NCI-H82 treated with DMSO at 0.1 percent for 48 hours (cell line): Measurements from ENCODE around the gene ANKRD13B.
"Not testable (repeated sequence)": the region's sequence is repeated elsewhere in the genome, so short reads cannot be mapped to it uniquely, and the experiment has no call there.

ENCODE experiments used
- DNase-seq: peaks from one replicate; lab custom pipeline; 2025; ENCODE audit not compliant: unreplicated experiment; lab: John Stamatoyannopoulos, UW

The ANKRD13B gene

GRCh38 chr17:29592850-29593551 lies at the start of gene ANKRD13B:
TSS of gene ANKRD13B (plus strand) at chr17:29593132. CDS start at chr17:29593622, 490 bp downstream.
- peak; percentile 62 for DNase-seq

GRCh38 chr17:29544066-29544465 lies 48.9 kb upstream of the ANKRD13B start:
- no peak for DNase-seq

DNA sequence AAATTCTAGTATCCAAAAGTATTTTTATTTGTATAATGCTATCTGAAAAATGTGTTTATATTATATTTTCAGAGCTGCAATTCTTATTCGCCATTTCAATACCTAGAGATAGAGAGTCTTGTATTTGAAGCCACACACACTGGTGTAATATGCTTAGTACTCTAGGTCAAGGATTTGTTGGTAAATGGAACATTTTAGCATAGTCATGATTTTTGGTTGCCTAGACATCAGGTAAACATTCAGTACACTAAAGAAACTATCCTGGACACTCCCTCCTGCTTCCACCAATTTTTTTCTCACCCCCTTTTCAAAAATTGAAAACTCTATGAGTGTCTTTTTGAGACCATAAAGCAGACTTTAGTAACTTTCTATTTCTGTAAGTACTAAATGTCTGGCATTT lies 46.8 kb upstream of the ANKRD13B start:
- no peak for DNase-seq

GRCh38 chr17:29546830-29547229 lies 46.1 kb upstream of the ANKRD13B start:
- DNase-seq = no peak

DNA sequence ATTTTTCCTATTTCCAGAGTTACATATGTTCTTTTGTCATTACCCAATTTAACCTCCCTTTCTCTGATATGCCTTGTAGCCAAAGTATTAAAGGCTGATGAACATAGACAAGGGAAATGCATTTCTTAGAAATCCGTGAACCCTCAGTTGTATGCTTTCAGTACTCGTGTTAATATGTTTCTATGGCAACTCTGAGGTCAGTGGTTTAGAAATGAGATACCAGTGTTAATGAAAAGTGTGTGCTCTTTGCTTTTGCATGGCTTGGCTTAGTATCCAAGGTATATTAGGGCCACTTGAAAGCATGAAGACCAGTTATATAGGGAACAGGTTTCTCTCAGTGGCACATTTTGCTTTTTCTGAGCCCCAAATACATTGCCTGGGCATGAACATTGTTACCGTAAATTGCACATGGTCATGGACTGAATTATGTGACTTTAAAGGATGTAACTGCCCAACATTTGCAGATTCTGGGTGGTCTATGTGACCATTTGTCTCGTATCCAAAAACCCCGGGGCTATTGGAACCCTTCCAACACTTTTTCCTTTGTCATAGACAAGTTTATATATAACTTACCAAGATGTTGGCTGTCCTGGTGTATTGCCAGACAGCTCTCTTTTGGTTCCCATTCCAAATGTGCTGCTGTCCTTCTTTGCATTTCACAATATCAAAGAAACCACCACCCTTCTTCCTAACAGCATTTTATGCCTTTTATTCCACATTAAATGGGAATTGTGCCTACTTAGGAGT lies 43.6 kb upstream of the ANKRD13B start:
- no peak for DNase-seq

GRCh38 chr17:29555840-29556239 lies 37.1 kb upstream of the ANKRD13B start:
- no peak for DNase-seq

DNA sequence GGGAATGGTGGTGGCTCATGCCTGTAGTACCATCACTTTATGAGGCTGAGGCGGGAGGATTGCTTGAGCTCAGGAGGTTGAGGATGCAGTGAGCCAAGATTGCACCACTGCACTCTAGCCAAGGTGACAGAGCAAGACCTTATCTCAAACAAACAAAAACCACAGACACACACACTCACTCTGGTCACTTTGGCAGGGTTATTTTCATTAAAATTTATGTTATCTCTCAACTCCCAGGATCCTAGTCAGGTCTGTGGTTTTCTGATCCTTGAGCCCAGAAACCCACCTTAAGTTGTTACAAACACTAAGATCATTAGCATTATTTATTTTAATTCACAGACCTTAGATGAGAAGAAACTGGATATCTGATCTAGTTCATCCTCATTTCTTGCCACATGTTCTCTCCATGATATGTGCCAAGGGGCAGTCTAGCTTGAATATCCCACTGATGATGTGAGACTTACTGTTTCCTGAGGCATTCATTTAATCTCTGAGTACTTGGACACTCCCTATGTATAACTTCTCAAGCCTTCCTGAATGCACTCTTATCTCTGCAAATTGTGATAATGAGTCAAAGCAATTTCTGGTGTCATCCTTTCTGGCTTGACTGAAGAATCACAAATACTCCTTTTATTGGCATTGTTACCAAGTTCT lies 35.7 kb upstream of the ANKRD13B start:
- DNase-seq = no peak

DNA sequence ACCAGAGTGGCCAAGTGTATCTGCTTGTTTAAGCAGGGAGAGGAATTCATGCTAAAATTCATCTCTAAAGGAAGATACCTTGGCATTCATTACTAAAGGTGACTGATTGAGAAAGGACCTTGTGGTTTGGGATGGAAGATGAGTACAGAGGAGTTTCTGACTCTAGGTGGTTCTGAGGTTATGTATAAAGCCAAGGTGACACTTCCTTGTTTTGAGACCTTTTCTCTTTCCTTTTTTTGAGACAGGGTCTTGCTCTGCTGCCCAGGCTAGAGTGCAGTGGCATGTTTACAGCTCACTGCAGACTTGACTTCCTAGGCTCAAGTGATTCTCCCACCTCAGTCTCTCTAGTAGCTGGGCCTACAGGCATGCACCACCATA lies 35.2 kb upstream of the ANKRD13B start:
- DNase-seq = no peak

- not testable (repeated sequence) for DNase-seq
Observed at GRCh38 chr17:29558139-29558538, 34.8 kb upstream of the ANKRD13B start.

DNA sequence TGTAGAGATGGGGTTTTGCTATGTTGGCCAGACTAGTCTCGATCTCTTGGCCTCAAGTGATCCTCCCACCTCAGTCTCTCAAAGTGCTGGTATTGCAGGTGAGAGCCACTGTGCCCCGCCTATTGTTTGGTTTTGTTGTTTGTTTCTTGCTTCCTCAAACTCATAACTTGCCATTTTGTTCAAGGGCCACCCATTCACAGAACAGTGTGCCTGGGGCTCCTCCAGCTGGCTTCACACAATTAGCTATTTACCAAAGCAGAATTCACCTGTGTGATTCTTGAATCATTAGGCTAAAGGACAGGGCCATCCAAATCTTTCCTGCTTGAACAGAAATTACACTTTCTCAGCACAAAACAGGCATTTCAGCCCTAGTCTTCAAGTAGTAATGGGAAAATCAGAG lies 33.3 kb upstream of the ANKRD13B start:
- no peak for DNase-seq

GRCh38 chr17:29560316-29560715 lies 32.6 kb upstream of the ANKRD13B start:
- peak; percentile 99 for DNase-seq

DNA sequence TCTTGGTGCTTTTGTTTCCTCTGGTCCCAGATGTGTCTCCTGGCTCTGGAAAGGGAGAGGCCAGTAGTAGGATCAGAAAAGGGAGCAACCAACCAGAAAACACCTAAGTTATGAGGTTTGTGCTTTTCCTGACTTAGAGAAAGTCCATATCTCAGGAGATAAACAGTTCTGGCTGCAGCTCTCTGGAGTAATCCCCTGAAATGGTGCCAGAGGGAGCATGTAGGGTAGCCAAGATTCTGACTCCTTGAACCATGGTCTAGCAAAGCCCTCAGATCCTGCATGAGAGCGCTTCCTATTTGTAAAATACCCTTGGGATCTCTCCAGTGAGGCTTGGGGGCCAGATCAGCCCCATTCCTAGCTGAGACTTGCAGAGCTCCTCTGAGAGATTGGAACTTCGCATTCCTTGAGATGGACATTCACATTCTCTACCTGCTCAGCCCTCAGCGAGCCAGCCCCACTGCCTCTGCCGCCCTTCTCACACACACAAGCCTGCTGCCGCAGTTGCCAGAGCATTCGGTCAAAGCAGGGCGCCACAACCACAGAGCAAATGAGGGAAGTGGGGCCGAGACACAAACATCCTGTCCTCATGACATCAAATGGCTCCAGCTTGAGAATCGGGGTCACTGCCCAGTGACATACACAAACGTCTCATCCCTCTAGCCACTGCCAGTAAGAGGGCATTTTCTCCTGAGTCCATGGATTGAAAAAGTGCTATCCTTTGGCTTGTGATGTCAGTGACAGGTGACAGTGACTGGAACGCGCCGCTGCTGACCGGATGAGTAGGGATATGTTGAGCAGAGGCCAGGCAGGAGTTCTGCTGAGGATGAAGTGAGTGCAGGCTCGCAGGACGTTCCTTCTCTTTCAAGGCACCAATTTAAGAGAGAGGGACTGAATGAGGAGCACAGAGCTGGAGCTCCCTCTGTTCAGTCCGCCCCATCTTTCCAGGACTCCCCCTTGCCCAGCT lies 31.1 kb upstream of the ANKRD13B start:
- peak; percentile 34 for DNase-seq

DNA sequence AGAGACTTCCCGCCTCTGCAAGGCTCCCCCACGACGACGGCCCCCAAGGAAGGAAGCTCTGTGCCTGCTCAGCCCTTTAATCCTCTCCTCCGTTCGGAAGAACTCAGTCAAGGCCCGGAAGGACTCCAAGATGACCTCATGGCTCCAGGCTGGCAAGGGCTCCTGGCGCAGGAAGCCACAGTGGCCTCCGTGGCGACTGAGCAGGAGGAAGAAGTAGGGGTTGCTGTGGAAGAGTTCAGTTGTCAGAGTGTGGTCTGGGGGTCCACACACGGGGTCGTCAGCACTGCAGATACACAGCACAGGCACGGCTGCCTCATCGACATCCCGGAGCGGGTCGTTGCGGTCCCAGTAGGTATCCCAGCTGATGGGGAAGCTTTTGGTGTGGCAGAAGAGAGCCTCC lies 30.3 kb upstream of the ANKRD13B start:
- no peak for DNase-seq

- DNase-seq = no peak
Observed at GRCh38 chr17:29563816-29564215, 29.1 kb upstream of the ANKRD13B start.

- DNase-seq = peak; percentile 49
Observed at GRCh38 chr17:29565643-29566472, 27.1 kb upstream of the ANKRD13B start.

- DNase-seq = no peak
Observed at GRCh38 chr17:29566473-29567303, 26.2 kb upstream of the ANKRD13B start, which contains the start of gene ABHD15. TSS of gene ABHD15 (minus strand) at chr17:29567037. CDS start at chr17:29566966, 71 bp downstream.

GRCh38 chr17:29567304-29567553 lies 25.7 kb upstream of the ANKRD13B start:
- no peak for DNase-seq

GRCh38 chr17:29567554-29568330 lies 25.2 kb upstream of the ANKRD13B start:
- DNase-seq = peak; percentile 33
